Loucy (cell line): ENCODE data around the gene PHYKPL.

ENCODE experiments used
- CTCF ChIP-seq: fragments of 200-600 bp; sonication (generic); conservative IDR thresholded peaks from 2 replicates; pipeline ENCODE4 v1.5.1; 2014; ENCODE audit warnings: mild to moderate bottlenecking, antibody characterized with exemption, low read length
- EZH2phosphoT487 ChIP-seq: fragments of 200-600 bp; IDR thresholded peaks from 2 replicates; pipeline ENCODE4 v1.6.1; 2018; ENCODE audit warnings: antibody characterized with exemption, mild to moderate bottlenecking, moderate library complexity, borderline replicate concordance

- no peak for TF ChIP-seq EZH2phosphoT487
- TF ChIP-seq CTCF: no peak; the same call in 1 of the 2 replicates
Observed at GRCh38 chr5:178196986-178197385, 35.6 kb downstream of the PHYKPL start.
